CD1c-positive myeloid dendritic cell (primary cell): Measurements from ENCODE around the gene MBD3L5.
"Not testable (repeated sequence)": the region's sequence is repeated elsewhere in the genome, so short reads cannot be mapped to it uniquely, and the experiment has no call there.

Experiments
- DNase-seq: peaks from one replicate; pipeline ENCODE4 v3.0.0-alpha.2; 2016; ENCODE audit errors: extremely low spot score

The MBD3L5 gene

DNA sequence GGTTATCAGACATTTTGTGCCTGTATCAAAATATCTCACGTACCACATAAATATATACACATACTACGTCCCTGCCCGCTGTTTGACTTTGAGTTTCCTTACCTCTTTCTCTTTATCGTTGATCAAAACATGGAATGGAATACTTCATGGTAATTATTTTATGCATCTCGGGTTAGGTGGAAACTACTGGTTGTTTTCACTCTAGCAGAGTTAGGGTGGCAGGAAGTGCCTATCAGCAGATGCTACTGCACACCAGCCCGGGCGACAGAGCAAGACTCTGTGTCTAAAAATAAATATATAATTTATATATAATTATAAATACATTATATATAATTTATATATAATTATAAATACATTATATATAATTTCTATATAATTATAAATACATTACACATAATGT is 22.5 kb downstream of the MBD3L5 start:
- not testable (repeated sequence) for DNase-seq

DNA sequence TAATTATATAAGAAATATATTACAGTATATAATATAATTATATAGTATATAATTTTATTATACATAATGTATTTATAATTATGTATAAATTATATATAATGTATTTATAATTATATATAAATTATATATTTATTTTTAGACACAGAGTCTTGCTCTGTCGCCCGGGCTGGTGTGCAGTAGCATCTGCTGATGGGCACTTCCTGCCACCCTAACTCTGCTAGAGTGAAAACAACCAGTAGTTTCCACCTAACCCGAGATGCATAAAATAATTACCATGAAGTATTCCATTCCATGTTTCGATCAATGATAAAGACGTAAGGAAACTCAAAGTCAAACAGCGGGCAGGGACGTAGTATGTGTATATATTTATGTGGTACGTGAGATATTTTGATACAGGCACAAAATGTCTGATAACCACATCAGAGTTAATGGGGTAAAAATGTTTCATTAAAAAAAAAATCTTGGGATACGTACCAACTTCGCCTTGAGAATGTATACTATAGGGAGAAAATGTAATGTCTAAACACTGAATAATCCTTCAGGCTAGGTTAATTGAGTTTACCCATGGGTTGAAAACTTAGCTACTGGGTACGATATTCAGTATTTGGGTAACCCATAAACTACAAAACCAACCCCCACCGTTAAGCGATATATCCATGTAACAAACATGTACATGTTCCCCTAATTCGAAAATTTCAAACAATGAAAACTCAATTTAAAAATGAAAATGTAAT is 24.4 kb downstream of the MBD3L5 start:
- not testable (repeated sequence) for DNase-seq

DNA sequence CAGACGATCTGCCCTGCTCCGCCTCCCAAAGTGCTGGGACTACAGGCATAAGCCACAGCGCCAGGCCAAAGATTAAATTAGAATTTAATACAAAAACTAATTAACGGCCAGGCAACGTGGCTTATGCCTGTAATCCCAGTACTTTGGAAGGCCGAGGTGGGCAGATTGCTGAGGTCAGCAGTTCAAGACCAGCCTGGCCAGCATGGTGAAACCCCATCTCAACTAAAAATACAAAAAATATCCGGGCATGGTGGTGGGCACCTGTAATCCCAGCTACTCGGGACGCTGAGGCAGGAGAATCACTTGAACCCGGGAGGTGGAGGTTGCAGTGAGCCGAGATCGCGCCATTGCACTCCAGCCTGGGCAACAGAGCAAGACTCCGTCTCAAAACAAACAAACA is 25.3 kb downstream of the MBD3L5 start:
- DNase-seq: not testable (repeated sequence)

DNA sequence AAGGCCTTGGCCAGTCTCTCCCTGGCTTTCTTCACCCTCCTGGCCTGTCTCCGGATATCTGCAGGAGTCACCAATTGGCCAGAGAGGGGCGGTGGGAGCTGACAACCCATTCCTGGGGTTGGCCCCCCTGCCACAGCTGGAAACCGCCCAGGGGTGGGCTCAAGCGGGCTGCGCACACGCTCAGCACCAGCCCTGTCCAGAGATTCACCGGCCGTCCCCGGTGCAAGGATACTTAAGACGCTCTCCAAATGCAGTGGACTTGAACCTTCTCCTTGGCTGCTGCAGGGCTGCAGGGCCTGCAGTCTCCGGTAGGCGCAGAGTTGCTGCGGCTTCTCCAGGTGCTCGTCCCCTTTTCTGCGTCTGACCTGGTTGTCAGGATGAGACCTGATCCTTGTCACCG is 26.0 kb downstream of the MBD3L5 start:
- not testable (repeated sequence) for DNase-seq

DNA sequence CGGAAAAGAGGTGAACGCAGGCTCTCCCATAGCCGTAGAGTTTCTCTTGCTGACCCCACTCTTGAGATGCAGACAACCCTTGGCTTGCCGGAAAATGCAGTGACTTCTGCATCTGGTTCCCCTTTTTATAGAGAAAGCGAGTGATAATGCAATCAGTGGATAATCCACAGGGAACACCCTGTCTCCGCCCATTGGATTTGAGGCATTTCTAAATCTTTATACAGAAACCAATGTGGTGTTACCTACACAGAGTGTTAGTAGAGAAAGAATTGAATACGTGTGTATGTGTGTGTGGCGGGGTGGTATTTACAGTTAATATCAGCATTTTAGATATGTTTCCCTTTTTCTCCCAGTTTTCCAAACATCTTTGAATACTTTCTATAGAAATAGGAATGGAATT is 28.2 kb downstream of the MBD3L5 start, which contains the start of gene MBD3L3:
Gene MBD3L3 (minus strand): TSS at position 101 of the 400 bp plus-strand sequence. CDS start 71 bp downstream, at position 30.
- not testable (repeated sequence) for DNase-seq

DNA sequence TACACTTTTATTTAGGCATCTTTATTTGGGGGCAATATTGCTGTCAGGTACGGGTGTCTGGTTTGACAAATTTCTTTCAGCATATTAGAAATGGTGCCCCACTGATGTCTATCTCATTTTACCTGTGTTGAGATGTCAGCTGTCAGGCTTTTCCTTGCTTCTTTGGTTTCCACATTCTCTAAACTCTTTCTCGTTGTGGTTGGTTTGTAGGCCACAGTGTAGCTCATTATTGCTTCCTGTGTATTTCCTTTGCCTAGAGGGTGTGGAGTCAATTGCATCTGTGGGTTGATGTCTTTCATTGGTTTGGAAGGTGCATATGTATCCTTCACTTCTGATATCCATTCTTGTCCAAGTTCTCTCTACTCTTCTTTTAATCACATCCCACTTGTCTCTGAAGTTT is 29.6 kb downstream of the MBD3L5 start:
- not testable (repeated sequence) for DNase-seq

DNA sequence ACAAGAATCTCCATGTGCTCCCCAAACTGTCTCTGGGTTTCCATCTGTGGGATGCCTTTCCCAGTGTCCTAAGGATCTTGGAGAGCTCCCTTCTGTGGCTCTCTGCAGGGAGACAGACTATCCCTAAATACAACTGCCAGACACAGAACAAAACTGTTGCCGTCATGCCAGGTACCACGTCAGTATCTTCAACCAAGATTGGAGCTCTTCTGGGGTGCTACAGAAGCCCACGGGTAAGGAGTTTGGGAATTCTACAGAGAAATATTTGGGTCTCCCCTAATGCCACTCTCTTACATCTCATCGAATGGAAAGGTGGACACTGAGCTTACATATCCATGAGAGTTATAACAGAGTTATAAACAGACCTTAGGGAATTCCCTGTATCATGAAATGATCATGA is 33.0 kb downstream of the MBD3L5 start:
- DNase-seq: no peak

DNA sequence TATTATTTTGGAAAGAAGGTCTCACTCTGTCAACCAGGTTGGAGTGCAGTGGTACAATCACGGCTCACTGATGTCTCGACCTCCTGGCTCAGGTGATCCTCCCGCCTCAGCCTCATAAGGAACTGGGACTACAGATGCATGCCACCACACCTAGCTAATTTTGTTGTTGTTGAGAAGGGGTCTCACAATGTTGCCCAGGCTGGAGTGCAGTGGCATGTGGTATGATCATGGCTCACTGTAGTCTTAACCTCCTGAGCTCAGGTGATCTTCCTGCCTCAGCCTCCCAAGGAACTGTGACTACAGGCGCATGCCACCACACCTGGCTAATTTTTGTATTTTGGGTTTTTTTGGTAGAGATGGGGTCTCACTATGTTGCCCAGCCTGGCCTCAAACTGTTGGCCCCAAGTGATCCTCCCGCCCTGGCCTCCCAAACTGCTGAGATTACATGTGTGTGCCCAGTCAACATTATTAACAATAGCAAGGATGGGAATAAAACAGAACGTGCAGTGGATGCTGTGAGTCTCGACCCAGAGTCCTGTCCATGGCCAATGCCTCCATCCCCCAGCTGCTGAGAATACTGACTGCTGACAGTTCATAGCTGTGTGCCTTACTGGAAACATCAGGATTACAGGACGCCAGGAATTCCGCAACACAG is 33.5 kb downstream of the MBD3L5 start:
- DNase-seq: no peak

DNA sequence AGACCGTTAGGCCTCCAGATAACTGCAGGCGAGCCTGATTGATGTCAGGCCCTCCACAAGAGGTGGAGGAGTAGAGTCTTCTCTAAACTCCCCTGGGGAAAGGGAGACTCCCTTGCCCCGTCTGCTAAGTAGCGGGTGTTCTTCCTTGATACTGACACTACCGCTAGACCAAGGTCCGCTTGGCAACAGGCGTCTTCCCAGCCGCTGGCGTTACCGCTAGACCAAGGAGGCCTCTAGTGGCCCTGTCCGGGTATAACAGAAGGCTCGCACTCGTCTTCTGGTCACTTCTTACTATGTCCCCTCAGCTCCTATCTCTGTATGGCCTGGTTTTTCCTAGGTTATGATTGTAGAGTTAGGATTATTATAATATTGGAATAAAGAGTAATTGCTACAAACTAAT is 36.7 kb downstream of the MBD3L5 start:
- DNase-seq: not testable (repeated sequence)

DNA sequence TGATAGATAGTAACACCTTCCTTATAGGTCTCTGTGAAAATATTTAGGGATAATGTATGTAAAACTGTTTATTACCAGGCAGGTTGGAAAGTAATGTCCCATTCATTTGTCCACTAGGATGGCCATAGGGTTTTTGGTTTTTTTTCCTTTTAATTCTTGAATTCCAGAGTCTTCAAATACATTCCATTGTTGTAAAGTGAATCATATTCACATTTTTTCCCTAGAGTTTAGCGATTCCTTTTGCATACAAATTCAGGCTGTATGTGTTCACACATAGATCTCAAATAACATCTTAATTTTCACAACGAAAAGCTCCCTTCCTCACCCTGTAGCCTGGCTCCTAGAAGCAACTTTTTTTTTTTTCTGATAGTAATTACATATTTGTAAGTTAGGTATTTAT is 37.3 kb downstream of the MBD3L5 start:
- no peak for DNase-seq

DNA sequence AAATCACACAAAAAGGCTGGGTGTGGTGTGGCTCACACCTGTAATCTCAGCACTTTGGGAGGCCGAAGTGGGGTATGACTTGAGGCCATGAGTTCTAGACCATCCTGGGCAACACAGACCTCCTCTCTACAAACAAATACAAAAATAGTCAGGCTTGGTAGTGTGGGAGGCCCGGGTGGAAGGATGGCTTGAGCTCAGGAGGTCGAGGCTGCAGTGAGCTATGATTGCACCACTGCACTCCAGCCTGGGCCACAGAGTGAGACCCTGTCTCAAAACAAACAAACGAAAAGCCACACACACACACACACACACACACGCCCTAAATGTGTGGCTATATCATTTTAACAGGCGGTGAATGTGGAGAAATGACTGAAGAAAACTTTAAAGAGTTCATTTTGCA is 38.2 kb downstream of the MBD3L5 start:
- DNase-seq: no peak

DNA sequence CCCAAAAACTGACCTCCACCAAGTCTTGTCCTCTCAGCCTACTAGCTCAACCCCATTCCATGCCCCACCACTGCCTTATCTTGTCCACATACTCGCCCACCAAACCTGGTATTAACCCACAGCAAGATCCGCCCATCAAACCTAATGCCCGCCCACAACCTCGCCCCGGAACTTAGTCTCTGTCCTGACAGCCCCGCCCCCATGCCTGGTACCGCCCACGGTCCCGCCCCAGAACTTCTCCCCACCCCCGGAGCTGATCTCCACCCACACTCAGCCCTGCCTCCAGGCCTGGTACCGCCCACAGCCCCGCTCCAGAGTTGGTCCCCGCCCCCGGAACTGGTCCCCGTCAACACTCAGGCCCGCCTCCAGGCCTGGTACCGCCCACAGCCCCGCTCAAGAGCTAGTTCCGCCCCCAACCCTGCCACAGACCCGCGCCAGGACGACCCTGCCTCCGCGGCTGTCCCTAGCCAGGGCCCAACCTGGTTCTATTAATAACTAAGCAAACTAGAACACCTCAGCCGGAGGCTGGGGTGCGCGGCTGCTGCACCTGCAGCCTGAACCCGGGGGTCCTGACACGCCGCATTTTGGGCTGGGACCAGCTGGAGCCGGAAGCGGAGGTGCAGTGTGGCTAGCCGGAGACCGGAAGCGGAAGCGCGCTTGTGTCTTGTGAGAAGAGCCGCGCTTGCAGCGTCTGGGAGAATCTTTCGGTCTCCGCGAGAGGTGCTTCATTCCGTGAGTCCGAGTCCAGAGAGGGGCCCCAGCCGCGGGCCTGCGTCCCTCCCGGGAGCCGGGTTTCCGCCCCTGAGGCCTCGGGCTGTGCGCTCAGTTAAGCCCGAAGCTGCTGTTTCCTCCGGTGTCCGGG is 38.9 kb downstream of the MBD3L5 start, which contains the start of gene ZNF557:
Gene ZNF557 (plus strand): TSS at position 662 of the 862 bp plus-strand sequence. CDS start 5,372 bp downstream, outside the sequence.
- peak; percentile 96 for DNase-seq

DNA sequence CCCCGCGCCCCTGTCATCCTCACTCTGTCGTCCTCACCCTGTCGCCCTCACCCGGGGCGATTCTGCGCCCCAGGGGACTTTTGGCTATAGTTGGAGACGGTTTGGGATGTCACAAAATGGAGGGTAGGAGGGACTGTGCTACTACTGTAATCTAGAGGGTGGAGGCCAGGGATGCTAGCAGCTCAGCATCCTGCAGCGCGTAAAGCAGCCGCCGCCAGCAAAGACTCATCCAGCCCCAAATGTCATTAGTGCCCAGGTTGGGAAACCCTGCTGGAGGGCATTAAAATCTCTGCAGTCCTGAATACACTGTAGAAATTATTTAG is 39.5 kb downstream of the MBD3L5 start:
- DNase-seq: no peak

DNA sequence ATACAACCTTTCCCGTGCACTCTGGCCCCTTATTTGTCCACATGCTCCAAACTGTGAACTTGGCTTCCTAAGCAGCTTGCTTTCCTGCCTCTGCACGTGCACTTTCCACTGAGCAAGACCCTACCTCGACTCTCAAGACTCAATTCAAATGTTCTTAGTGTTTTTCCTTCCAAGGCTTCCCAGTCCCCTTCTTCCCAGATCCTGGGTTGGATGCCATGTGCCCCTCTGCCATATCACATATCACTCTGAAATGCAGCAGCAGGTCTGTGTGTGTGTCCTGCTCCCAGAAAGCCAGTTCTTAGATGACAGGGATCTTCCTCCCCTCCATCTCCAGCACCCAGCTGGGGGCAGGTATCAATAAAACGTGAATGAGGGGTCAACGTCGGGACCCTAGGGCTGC is 42.2 kb downstream of the MBD3L5 start:
- no peak for DNase-seq

DNA sequence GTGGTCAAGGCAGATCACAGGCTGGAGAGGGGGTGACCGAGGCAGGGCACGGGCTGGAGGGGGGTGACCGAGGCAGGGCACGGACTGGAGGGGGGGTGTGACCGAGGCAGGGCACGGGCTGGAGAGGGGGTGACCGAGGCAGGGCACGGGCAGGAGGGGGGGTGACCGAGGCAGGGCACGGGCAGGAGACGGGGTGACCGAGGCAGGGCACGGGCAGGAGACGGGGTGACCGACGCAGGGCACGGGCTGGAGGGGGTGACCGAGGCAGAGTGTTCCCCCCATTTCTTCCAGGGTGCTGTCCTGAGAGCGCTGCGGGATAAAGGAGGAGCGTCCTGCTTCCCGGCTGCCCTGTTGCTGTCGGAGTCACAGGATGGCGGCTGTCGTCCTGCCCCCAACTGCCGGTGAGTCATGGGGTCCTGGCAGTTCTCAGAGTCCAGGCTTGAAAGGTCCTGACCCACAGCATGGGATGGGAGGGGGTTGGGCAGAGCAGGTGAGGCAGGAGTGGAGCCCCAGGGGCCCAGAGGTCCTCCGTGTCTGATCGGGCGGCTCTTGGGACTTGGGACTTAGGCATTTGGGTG is 44.4 kb downstream of the MBD3L5 start:
- DNase-seq: no peak

DNA sequence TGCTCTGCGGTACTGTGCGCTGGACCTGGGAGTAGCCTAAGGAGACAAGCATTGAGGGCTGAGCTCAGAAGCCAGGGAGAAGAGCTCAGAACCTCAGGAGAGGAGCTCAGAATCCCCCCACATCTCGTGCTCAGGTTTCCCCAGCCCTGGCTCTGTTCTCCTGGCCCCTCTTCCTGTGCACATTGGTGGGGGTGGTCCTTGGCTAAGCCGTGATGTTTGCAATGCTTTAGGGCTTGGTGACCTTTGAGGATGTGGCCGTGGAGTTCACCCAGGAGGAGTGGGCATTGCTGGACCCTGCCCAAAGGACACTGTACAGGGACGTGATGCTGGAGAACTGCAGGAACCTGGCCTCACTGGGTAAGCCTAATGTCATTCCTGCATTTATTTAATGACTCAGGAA is 45.8 kb downstream of the MBD3L5 start:
- DNase-seq: no peak

DNA sequence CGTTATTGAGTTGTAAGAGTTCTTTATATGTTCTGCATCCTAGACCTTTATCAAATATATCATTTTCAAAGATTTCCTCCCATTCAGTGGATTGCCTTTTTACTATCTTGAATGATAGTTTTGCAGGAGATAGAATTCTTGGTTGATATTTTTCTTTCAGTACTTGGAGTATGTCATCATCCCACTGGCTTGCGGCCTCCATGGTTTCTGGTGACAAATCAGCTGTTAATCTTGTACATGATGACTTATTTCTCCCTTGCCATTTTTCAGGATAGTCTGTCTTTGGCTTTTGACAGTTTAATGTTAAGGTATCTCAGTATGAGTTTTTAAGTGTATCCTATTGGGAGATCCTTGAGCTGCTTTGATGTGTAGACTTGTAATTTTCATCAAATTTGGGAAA is 47.6 kb downstream of the MBD3L5 start:
- DNase-seq: no peak
